ENCODE results near the gene MRGPRX2.

Gene MRGPRX2

GRCh38 chr11:19050281-19050680 is 10.2 kb downstream of the MRGPRX2 start:
- no peak overlapping the region for H3K27ac ChIP-seq (ENCODE audit: low read depth in 2 of 2, low read length in 2 of 2)
- H3K27me3 ChIP-seq (ENCODE audit: control insufficient read depth in 2 of 2, insufficient read depth in 2 of 2, low read length in 2 of 2): no peaks in the 10 kb centered on the region
- H3K9me3 ChIP-seq (ENCODE audit: control insufficient read depth in 2 of 2, low read length in 2 of 2): no peaks in the 10 kb centered on the region
- no peak overlapping the region for H3K9ac ChIP-seq (ENCODE audit: low read depth in 1 of 2, low read length in 2 of 2)
- no peaks in the 10 kb centered on the region for H3K36me3 ChIP-seq (ENCODE audit: control insufficient read depth in 2 of 2, insufficient read depth in 2 of 2, low read length in 2 of 2)
- H3K4me1 ChIP-seq (ENCODE audit: control insufficient read depth in 2 of 2, insufficient read depth in 2 of 2, low read length in 2 of 2): no peaks in the 10 kb centered on the region
- no peak overlapping the region for H3K4me3 ChIP-seq (ENCODE audit: low read length in 2 of 2)

GRCh38 chr11:19049351-19049750 is 11.2 kb downstream of the MRGPRX2 start:
- Histone ChIP-seq H3K27me3 (ENCODE audit: control insufficient read depth in 2 of 2, insufficient read depth in 2 of 2, low read length in 2 of 2) (no peaks in the 10 kb centered on the region), H3K4me3 (ENCODE audit: low read length in 2 of 2) (no peak overlapping the region), H3K9me3 (ENCODE audit: control insufficient read depth in 2 of 2, low read length in 2 of 2) (no peaks in the 10 kb centered on the region), H3K4me1 (ENCODE audit: control insufficient read depth in 2 of 2, insufficient read depth in 2 of 2, low read length in 2 of 2) (no peaks in the 10 kb centered on the region), H3K27ac (ENCODE audit: low read depth in 2 of 2, low read length in 2 of 2) (no peak overlapping the region), H3K36me3 (ENCODE audit: control insufficient read depth in 2 of 2, insufficient read depth in 2 of 2, low read length in 2 of 2) (no peaks in the 10 kb centered on the region), H3K9ac (ENCODE audit: low read depth in 1 of 2, low read length in 2 of 2) (no peak overlapping the region)

GRCh38 chr11:19040051-19040450 is 20.5 kb downstream of the MRGPRX2 start:
- Histone ChIP-seq H3K9me3 (ENCODE audit: control insufficient read depth in 2 of 2, low read length in 2 of 2) (no peaks in the 10 kb centered on the region), H3K36me3 (ENCODE audit: control insufficient read depth in 2 of 2, insufficient read depth in 2 of 2, low read length in 2 of 2) (no peaks in the 10 kb centered on the region), H3K9ac (ENCODE audit: low read depth in 1 of 2, low read length in 2 of 2) (no peak overlapping the region), H3K4me3 (ENCODE audit: low read length in 2 of 2) (no peak overlapping the region), H3K27me3 (ENCODE audit: control insufficient read depth in 2 of 2, insufficient read depth in 2 of 2, low read length in 2 of 2) (no peaks in the 10 kb centered on the region), H3K27ac (ENCODE audit: low read depth in 2 of 2, low read length in 2 of 2) (no peak overlapping the region), H3K4me1 (ENCODE audit: control insufficient read depth in 2 of 2, insufficient read depth in 2 of 2, low read length in 2 of 2) (no peaks in the 10 kb centered on the region)

- Histone ChIP-seq H3K27me3 (ENCODE audit: control insufficient read depth in 2 of 2, insufficient read depth in 2 of 2, low read length in 2 of 2) (no peaks in the 10 kb centered on the region), H3K9me3 (ENCODE audit: control insufficient read depth in 2 of 2, low read length in 2 of 2) (no peaks in the 10 kb centered on the region), H3K36me3 (ENCODE audit: control insufficient read depth in 2 of 2, insufficient read depth in 2 of 2, low read length in 2 of 2) (no peaks in the 10 kb centered on the region), H3K4me3 (ENCODE audit: low read length in 2 of 2) (no peak overlapping the region), H3K9ac (ENCODE audit: low read depth in 1 of 2, low read length in 2 of 2) (no peak overlapping the region), H3K27ac (ENCODE audit: low read depth in 2 of 2, low read length in 2 of 2) (no peak overlapping the region), H3K4me1 (ENCODE audit: control insufficient read depth in 2 of 2, insufficient read depth in 2 of 2, low read length in 2 of 2) (no peaks in the 10 kb centered on the region)
Observed at GRCh38 chr11:19039409-19039808, 21.1 kb downstream of the MRGPRX2 start.

GRCh38 chr11:19032990-19033389 is 27.5 kb downstream of the MRGPRX2 start:
- Histone ChIP-seq H3K27ac (ENCODE audit: low read depth in 2 of 2, low read length in 2 of 2) (no peak overlapping the region), H3K27me3 (ENCODE audit: control insufficient read depth in 2 of 2, insufficient read depth in 2 of 2, low read length in 2 of 2) (no peaks in the 10 kb centered on the region), H3K4me1 (ENCODE audit: control insufficient read depth in 2 of 2, insufficient read depth in 2 of 2, low read length in 2 of 2) (no peaks in the 10 kb centered on the region), H3K9me3 (ENCODE audit: control insufficient read depth in 2 of 2, low read length in 2 of 2) (no peaks in the 10 kb centered on the region), H3K4me3 (ENCODE audit: low read length in 2 of 2) (no peak overlapping the region), H3K36me3 (ENCODE audit: control insufficient read depth in 2 of 2, insufficient read depth in 2 of 2, low read length in 2 of 2) (no peaks in the 10 kb centered on the region), H3K9ac (ENCODE audit: low read depth in 1 of 2, low read length in 2 of 2) (no peak overlapping the region)

GRCh38 chr11:19027829-19028595 is 32.5 kb downstream of the MRGPRX2 start:
- H3K9me3 ChIP-seq (ENCODE audit: control insufficient read depth in 2 of 2, low read length in 2 of 2): no peaks in the 10 kb centered on the region
- H3K27ac ChIP-seq (ENCODE audit: low read depth in 2 of 2, low read length in 2 of 2): no peak overlapping the region
- no peaks in the 10 kb centered on the region for H3K27me3 ChIP-seq (ENCODE audit: control insufficient read depth in 2 of 2, insufficient read depth in 2 of 2, low read length in 2 of 2)
- no peaks in the 10 kb centered on the region for H3K36me3 ChIP-seq (ENCODE audit: control insufficient read depth in 2 of 2, insufficient read depth in 2 of 2, low read length in 2 of 2)
- H3K4me3 ChIP-seq (ENCODE audit: low read length in 2 of 2): no peak overlapping the region
- H3K4me1 ChIP-seq (ENCODE audit: control insufficient read depth in 2 of 2, insufficient read depth in 2 of 2, low read length in 2 of 2): no peaks in the 10 kb centered on the region
- no peak overlapping the region for H3K9ac ChIP-seq (ENCODE audit: low read depth in 1 of 2, low read length in 2 of 2)

- no peak overlapping the region for H3K9ac ChIP-seq (ENCODE audit: low read depth in 1 of 2, low read length in 2 of 2)
- H3K27ac ChIP-seq (ENCODE audit: low read depth in 2 of 2, low read length in 2 of 2): no peak overlapping the region
- H3K27me3 ChIP-seq (ENCODE audit: control insufficient read depth in 2 of 2, insufficient read depth in 2 of 2, low read length in 2 of 2): no peaks in the 10 kb centered on the region
- H3K4me3 ChIP-seq (ENCODE audit: low read length in 2 of 2): no peak overlapping the region
- H3K4me1 ChIP-seq (ENCODE audit: control insufficient read depth in 2 of 2, insufficient read depth in 2 of 2, low read length in 2 of 2): no peaks in the 10 kb centered on the region
- H3K9me3 ChIP-seq (ENCODE audit: control insufficient read depth in 2 of 2, low read length in 2 of 2): no peaks in the 10 kb centered on the region
- no peaks in the 10 kb centered on the region for H3K36me3 ChIP-seq (ENCODE audit: control insufficient read depth in 2 of 2, insufficient read depth in 2 of 2, low read length in 2 of 2)
Observed at GRCh38 chr11:19026862-19027261, 33.7 kb downstream of the MRGPRX2 start.

- no peak overlapping the region for H3K27ac ChIP-seq (ENCODE audit: low read depth in 2 of 2, low read length in 2 of 2)
- H3K4me3 ChIP-seq (ENCODE audit: low read length in 2 of 2): no peak overlapping the region
- no peaks in the 10 kb centered on the region for H3K9me3 ChIP-seq (ENCODE audit: control insufficient read depth in 2 of 2, low read length in 2 of 2)
- no peaks in the 10 kb centered on the region for H3K4me1 ChIP-seq (ENCODE audit: control insufficient read depth in 2 of 2, insufficient read depth in 2 of 2, low read length in 2 of 2)
- H3K36me3 ChIP-seq (ENCODE audit: control insufficient read depth in 2 of 2, insufficient read depth in 2 of 2, low read length in 2 of 2): no peaks in the 10 kb centered on the region
- no peaks in the 10 kb centered on the region for H3K27me3 ChIP-seq (ENCODE audit: control insufficient read depth in 2 of 2, insufficient read depth in 2 of 2, low read length in 2 of 2)
- no peak overlapping the region for H3K9ac ChIP-seq (ENCODE audit: low read depth in 1 of 2, low read length in 2 of 2)
Observed at GRCh38 chr11:19025481-19026406, 34.8 kb downstream of the MRGPRX2 start.

GRCh38 chr11:19020831-19021230 is 39.7 kb downstream of the MRGPRX2 start:
- no peak overlapping the region for H3K27ac ChIP-seq (ENCODE audit: low read depth in 2 of 2, low read length in 2 of 2)
- H3K9me3 ChIP-seq (ENCODE audit: control insufficient read depth in 2 of 2, low read length in 2 of 2): no peaks in the 10 kb centered on the region
- H3K4me1 ChIP-seq (ENCODE audit: control insufficient read depth in 2 of 2, insufficient read depth in 2 of 2, low read length in 2 of 2): no peaks in the 10 kb centered on the region
- H3K36me3 ChIP-seq (ENCODE audit: control insufficient read depth in 2 of 2, insufficient read depth in 2 of 2, low read length in 2 of 2): no peaks in the 10 kb centered on the region
- H3K9ac ChIP-seq (ENCODE audit: low read depth in 1 of 2, low read length in 2 of 2): no peak overlapping the region
- H3K4me3 ChIP-seq (ENCODE audit: low read length in 2 of 2): no peak overlapping the region
- no peaks in the 10 kb centered on the region for H3K27me3 ChIP-seq (ENCODE audit: control insufficient read depth in 2 of 2, insufficient read depth in 2 of 2, low read length in 2 of 2)

GRCh38 chr11:19018901-19019300 is 41.6 kb downstream of the MRGPRX2 start:
- H3K9me3 ChIP-seq (ENCODE audit: control insufficient read depth in 2 of 2, low read length in 2 of 2): no peaks in the 10 kb centered on the region
- H3K27ac ChIP-seq (ENCODE audit: low read depth in 2 of 2, low read length in 2 of 2): no peak overlapping the region
- H3K4me3 ChIP-seq (ENCODE audit: low read length in 2 of 2): no peak overlapping the region
- H3K36me3 ChIP-seq (ENCODE audit: control insufficient read depth in 2 of 2, insufficient read depth in 2 of 2, low read length in 2 of 2): no peaks in the 10 kb centered on the region
- no peaks in the 10 kb centered on the region for H3K27me3 ChIP-seq (ENCODE audit: control insufficient read depth in 2 of 2, insufficient read depth in 2 of 2, low read length in 2 of 2)
- H3K9ac ChIP-seq (ENCODE audit: low read depth in 1 of 2, low read length in 2 of 2): no peak overlapping the region
- H3K4me1 ChIP-seq (ENCODE audit: control insufficient read depth in 2 of 2, insufficient read depth in 2 of 2, low read length in 2 of 2): no peaks in the 10 kb centered on the region
